GM11168 (cell line): ENCODE data around the gene SUPT5H.

Experiments used
- in situ Hi-C: fragments of 300-500 bp; cut with MboI; formaldehyde crosslinking; loops from one replicate; pipeline ENCODE4 v1.12.0; 2022; ENCODE audit warnings: low sequenced_read_pairs; ENCODE audit not compliant: unreplicated experiment

Gene SUPT5H

DNA sequence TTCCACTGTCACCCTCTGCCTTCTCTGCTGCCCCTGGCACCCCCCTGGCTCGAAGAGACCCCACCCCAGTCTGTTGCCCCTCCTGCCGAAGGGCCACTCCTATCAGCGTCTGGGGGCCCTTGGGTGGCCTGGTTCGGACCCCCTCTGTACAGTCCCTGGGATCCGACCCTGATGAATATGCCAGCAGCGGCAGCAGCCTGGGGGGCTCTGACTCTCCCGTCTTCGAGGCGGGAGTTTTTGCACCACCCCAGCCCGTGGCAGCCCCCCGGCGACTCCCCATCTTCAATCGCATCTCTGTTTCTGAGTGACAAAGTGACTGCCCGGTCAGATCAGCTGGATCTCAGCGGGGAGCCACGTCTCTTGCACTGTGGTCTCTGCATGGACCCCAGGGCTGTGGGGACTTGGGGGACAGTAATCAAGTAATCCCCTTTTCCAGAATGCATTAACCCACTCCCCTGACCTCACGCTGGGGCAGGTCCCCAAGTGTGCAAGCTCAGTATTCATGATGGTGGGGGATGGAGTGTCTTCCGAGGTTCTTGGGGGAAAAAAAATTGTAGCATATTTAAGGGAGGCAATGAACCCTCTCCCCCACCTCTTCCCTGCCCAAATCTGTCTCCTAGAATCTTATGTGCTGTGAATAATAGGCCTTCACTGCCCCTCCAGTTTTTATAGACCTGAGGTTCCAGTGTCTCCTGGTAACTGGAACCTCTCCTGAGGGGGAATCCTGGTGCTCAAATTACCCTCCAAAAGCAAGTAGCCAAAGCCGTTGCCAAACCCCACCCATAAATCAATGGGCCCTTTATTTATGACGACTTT is 36.8 kb upstream of the SUPT5H start:
- in situ Hi-C loops = no loop called here

DNA sequence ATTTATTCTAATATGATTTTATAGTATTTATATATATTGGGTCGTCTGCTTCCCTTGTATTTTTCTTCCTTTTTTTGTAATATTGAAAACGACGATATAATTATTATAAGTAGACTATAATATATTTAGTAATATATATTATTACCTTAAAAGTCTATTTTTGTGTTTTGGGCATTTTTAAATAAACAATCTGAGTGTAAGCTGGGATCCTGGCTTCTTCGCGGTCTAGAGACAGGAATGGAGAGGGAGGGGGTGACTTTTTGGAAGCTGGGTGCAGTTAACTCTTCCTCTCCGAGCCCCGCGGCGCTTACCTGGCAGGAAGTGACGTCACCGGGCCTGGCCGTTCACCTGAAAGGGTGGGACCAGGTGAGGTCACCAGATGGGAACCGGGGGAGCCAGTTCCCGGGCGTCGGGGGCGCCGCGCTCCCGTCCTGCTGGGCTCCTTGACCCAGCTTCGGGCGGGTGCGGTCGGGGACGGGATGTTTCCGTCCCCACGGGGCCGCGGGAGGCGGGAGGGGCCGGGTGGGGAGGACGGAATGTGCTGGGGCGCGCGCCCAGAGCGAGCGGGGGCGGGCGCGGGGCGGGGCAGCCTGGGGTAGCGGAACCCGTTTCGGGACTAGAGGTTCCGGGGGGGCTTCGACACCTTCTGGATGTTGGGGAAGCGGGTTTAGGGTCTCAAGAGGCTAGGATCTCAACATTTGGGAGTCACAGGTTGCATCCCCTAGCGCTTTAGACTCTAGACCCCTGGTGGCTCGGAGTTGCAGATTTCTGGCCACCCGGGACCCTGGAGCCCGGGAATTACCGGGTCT is 36.0 kb upstream of the SUPT5H start:
- in situ Hi-C loops = no loop called here

DNA sequence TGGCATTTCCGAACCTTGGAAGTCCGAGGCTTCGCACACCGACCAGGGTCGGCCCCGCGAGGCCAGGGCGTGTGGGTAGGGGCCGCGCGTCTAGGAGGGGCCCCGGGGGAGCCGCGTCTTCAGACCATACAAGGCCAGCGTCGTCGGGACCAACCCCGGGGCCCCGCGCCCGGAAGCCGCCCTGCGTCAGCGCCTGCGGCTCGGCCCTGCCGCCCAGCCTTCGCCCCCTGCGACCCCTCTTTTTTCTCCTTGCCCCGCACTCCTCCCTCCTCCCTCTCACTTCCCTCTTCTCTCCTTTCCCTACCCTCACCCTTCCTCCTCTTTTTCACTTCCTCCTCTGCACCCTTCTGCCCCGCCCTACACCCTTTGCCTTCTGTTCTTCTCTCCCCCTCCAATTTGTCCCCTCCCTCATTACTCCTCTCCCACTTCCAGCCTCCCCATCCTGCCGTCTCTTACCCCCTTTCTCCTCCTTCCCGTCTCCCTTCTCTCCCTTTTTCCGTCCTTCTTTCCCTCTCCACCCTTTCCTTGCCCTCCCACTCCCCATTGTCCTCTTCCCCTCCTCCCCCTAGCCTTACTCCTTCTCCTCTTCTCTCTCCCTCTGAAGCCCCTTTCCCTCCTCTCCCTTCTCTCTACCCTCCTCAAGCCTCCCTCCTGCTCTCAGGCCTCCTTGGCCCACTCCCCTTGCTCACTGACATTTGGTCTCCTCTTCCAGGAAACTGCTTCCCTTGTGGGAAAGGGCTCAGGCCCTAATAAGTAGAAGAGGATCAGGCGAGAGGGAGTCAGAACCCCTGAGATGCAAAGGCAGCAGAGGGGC is 35.2 kb upstream of the SUPT5H start:
- in situ Hi-C loops = no loop called here

DNA sequence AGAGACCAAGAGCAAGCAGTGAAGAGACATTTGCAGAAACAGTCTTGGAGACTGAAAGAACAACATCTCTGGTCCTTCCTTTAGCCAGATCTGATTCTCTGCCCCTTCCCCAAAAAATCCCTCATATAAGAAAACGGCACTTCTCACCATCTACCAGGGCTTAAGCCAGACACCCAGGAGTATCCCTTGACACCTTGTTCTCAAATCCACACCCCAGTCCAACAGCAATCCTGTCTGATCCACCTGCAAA is 34.6 kb upstream of the SUPT5H start:
- in situ Hi-C loops = no loop called here

DNA sequence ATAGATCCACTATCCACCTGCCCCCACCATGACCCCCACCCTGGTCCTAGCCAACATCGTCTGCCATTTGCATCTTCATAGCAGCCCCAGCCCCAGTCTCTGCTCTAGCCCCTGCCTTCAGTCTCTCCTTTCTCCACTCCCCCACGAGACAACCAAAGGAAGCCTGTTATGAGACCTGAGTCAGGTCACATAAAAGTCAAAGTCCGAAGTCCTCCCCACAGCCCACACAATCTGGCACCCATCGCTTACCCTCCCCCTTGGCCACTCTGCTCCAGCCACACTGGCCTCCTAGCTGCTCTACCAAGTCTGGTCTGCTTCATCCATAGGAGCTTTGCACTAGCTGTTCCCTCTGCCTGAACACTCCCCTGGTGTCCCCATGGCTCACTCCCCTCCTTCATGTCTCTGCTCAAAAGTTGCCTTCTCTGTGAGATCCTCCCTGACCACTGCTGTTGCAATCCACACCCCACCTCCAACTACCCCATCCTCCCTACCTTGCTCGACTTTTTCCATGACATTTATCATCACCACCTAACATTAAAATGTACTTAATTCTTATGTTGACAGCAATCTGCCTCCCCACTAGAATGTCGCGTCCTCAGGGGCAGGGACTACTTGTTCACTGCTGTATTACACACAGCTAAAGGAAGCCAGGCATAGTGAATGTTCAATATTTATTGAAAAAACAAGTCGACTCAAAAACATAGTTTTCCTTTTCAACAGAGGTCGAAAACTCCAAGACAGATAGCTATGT is 34.1 kb upstream of the SUPT5H start:
- in situ Hi-C loops = no loop called here

DNA sequence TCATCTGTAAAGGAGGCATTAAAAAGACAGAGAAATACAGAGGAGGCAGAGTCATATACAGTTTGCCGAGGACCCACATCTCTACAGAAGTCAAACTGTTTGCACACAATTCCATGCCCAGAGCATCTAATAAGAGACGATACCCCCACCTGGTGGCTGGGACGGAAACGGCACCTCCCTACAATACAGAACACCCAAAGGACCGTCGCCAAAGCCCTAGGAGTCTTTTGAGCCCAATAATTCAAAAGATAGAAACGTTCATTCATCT is 33.6 kb upstream of the SUPT5H start:
- in situ Hi-C loops = no loop called here

DNA sequence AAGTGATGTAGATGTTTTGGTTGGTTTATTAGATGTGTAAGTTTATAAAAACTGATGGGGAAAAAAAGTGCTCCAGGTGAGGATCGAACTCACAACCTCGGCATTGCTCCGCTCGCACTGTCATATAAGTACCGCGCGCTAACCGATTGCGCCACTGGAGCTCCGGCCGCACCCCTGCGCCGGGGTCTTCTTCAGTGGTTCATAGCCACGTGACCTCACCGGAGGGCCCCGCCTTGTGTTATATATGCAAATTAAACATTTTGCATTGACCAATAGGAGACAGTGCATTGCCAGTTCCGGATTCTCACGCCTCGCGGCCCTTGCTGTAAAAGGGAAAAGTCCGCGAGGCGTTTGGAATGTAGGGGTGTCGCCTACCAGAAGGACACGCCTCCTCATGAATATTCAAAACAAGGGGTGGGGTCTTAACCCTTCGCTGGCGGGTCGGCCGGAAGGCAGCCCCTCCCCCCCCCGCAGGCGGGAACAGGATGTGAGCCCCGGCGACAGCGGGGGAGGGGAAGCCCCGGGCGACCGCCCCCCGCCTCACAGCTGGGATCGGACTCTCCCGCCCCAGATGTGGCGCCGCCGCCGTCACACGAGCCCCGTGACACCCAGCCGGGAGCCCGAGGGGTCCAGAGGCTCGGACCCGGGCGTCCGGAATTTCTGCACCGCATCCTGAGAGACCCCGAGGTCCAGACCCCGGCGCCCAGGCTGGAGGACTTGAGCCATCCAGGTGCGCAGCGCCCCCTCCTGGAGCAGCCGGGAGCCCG is 33.1 kb upstream of the SUPT5H start, which contains the start of gene PLEKHG2:
Gene PLEKHG2 (plus strand): TSS at position 570 of the 767 bp plus-strand sequence. CDS start 1,418 bp downstream, outside the sequence.
- in situ Hi-C loops = no loop called here

DNA sequence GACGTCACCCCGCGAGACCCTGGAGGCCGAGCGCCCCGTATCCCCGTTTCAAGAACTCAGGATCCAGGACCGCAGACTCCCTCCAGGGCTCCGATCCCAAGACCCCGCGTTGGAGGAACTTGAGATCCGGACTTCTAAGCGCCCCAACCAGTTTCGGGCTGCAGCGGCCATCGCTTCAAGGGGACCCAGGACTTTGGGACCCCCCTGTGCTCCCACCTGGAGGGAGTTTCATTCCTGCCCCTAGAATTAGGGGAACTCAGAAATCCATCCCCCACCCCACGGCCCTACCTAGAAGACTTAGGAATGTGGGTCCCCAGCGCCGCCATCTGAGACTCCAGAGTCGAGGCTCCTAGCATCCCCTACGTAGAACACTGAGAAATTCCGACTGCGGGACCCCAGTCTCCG is 32.5 kb upstream of the SUPT5H start:
- in situ Hi-C loops = no loop called here

DNA sequence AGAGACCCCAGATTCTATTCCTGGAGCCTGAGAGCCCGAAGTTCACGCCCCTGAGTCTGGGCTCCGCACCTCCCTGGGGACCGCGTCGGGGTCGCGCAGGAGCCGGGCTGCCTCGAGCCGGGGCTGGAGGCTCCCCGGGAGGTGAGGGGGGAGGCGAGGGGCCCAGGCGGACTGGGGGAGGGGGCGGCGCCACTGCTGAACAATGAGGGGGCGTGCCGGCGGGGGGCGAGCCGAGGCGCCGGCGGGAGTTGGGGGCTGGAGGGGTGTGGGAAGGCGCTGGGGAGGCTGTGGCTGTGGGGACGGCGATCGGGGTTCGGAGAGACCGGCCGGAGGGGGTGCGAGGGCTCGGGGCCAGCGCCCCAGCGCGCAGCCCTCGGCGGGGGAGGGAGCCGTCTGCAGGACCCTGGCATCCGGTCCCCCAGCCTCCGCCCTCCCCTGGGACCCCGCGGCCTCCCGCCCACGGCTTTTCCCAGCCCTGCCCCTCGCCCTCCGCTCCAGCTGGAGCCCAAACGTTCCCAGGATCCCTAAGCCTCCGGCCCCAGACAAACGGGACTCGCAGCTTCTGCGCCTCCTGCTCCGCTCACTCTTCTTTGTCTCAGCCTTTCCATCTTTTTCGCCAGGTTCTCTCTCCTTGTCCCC is 32.0 kb upstream of the SUPT5H start:
- in situ Hi-C loops = no loop called here

DNA sequence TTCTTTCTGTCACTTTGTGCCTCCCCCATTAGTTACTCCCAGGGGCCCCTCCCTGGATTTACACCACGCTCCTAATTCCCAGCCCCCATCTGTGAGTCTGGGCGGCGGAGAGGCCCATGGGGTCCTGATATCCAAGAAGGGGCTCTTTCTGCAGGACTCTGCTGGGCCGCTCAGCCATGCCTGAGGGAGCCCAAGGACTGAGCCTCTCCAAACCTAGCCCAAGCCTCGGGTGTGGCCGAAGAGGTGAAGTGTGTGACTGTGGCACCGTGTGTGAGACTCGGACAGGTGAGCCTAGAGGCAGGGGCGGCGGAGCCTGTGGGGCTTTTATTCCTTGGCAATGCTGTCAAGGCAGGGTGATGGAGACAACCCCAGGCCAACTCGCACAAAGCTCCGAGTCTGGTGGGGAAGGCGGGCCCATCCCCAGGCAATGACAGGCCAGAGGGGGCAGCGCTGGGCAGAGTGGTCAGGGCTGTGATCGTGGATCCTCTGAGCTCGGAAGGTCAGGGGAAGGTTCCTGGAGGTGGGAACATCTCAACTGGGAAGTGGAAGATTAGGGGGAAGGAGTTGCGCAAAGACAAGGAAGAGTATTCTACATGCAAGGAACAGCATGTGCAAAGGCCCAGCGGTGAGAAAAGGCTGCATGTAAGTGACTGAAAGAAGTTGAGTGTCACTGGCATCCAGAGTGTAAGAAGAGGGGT is 31.3 kb upstream of the SUPT5H start:
- in situ Hi-C loops = no loop called here

DNA sequence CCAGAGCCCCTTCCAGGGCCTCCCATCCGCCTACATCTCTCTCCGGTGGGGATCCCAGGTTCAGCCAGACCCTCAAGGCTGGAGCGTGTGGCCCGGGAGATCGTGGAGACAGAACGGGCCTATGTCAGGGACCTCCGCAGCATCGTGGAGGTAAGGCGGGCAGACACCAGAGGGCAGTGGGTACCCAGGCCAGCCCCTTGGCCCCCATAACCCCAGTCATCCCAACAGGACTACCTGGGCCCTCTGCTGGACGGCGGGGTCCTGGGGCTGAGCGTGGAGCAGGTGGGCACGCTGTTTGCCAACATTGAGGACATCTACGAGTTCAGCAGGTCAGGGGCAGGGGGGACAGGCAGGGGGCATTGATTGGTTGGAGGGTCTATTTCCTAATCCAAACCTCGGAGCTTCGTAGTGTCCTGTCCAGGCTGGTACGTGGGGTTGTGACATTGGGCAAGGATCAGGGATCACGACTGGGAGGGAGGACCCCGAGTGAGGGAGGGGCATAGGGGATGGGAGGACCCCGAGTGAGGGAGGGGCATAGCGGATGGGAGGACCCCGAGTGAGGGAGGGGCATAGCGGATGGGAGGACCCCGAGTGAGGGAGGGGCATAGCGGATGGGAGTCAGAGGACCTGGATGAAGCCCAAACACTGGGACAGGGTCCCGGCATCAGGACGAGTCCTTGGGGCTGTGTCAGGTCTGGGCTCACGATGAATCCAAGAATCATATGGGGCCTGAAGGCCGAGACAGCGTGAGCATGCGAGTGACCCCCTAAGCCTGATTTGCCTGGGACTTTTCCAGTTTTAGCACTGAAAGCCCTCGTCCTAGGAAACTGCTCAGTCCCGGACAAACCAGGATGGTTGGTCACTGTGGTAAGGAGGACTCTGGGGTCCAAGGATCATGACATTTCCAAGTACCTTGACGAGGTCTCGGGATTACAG is 30.0 kb upstream of the SUPT5H start:
- in situ Hi-C loops = no loop called here

DNA sequence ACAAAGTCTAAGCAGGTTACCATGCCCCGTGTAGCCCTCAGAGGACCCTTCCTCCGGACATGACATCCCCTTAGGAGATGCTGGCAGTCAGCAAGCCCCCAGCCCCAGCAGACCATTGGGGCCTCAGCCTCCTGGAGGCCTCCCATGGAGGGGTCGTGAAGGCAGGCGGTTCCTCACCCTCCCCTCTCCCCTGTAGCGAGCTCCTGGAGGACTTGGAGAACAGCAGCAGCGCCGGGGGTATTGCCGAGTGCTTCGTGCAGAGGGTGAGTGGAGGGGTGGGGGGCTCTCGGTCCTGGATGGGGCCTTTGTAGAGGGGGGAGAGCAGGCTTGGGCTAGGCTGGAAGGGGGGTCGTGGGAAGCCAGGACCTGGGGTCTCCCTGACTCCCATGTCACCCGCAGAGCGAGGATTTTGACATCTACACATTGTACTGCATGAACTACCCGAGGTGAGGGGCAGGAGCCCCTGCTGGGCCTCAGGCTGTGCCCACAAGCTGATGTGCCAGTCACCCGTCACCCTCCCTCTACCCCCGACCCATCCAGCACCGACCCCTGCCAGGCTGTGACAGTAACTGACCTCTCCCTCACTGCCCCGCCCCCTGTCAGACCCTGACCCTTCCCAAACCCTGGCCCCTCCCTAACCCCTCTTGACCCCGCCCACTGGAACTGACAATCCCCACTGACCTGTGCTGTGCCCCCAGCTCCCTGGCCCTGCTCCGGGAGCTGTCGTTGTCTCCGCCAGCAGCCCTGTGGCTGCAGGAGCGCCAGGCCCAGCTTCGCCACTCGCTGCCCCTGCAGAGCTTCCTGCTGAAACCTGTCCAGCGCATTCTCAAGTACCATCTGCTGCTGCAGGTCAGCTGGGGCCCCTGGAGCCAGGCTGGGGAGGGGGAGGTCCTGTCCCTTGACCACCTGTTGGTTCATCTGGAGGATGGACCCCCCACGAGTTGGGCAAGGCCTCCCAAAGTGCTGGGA is 28.9 kb upstream of the SUPT5H start:
- in situ Hi-C loops = no loop called here

DNA sequence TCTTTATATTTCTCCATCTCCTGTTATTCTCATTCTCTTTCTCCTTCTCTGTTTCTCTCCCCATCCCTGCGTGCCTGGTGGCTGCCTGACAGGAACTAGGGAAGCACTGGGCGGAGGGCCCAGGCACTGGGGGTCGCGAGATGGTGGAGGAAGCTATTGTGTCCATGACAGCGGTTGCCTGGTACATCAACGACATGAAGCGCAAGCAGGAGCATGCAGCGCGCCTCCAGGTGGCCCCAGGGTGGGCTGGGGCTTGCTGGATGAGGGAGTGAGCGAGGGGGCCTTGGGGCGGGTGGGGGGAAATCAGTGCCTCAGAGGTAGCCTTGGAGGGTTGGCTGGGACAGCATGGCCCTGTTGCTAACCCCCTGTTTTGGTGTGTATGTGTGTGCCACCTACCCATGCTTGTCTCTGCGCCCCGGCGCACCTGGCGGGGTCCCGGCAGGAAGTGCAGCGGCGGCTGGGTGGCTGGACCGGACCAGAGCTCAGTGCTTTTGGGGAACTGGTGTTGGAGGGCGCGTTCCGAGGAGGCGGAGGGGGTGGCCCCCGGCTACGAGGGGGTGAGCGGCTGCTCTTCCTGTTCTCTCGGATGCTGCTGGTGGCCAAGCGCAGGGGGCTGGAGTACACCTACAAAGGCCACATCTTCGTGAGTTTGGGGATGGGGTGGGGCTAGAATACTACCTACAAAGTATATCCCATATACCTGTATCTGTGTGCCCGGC is 27.8 kb upstream of the SUPT5H start:
- in situ Hi-C loops = no loop called here

DNA sequence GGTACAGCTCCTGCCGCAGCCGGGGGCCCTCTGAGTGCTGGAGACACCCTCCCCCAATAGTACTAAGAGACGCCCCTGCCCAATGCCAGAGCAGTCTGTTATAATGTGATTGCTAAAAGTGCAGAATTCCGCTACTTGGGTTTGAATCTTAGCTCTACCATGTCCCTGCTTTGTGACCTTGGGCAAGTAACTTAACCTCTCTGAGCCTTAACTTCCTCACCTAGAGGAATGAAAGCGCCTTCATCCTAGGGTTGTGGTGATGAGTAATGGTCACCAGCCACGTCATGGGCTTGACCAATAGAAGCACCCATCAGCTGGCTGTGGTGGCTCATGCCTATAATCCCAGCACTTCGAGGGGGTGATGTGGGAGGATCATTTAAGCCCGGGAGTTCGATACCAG is 26.4 kb upstream of the SUPT5H start:
- in situ Hi-C loops = no loop called here

DNA sequence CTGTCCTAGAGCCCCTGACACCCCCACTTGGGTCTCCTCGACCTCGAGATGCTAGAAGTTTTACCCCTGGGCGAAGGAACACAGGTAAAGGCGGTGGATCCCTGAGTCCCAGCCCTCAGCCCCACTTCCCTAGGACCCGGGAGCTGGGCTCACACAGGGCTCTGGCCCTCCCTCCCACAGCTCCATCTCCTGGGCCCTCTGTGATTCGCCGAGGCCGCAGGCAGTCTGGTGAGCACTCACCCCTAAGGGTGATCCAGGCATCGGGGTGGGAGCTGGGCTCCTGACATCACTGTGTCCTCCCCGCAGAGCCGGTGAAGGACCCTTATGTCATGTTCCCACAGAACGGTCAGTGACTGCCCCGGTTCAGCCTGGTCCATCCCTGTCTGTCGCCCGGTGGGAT is 24.6 kb upstream of the SUPT5H start:
- in situ Hi-C loops = no loop called here

DNA sequence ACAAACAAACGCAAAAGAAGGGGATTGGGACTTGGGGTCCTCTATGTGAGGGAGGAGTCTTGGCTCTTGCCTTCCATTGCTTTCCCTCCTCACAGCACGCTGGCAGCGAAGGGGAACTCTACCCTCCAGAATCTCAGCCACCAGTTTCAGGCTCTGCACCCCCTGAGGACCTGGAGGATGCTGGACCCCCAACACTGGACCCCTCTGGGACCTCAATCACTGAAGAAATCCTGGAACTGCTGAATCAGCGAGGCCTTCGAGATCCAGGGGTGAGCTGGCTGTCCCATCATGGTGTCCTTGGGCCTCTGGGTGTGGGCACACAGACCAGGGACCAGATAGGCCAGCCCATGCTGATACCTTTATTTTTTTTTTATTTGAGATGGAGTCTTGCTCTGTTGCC is 23.4 kb upstream of the SUPT5H start:
- in situ Hi-C loops = no loop called here
